ENCODE results near the gene CLIC6. TPM values are rescaled to one million over a fixed set of nuclear protein-coding genes. Genes with fewer than 3 reads are reported as not detected.

Gene CLIC6
- polyA plus RNA-seq, 1 donor (not counting 4 experiments of a cell fraction or from before 2014, with no cell fraction given): not detected

GRCh38 chr21:34670220-34670961 is 1.6 kb downstream of the CLIC6 start:
- Histone ChIP-seq H3K9me3 (ENCODE audit: control insufficient read depth, low read depth, low read length) (no peaks in the 10 kb centered on the region), H3K9me1 (ENCODE audit: control insufficient read depth, extremely low read depth, insufficient read depth, low read length) (no peaks in the 10 kb centered on the region), H3K79me2 (ENCODE audit: control insufficient read depth, insufficient read depth, low read length) (no peaks in the 10 kb centered on the region), H3K27ac (ENCODE audit: control insufficient read depth, insufficient read depth, low read length) (no peak overlapping the region), H3K9ac (ENCODE audit: control insufficient read depth, extremely low read depth, insufficient read depth, low read length) (no peak overlapping the region), H2AFZ (ENCODE audit: control insufficient read depth, low read length) (peak overlapping the region; percentile 63), H3K27me3 (ENCODE audit: control insufficient read depth, extremely low read depth, insufficient read depth, low read length) (peaks cover 74% of the 10 kb centered on the region), H3K4me3 (ENCODE audit: control insufficient read depth in 2 of 3, extremely low read depth in 1 of 3, insufficient read depth in 2 of 3, low read depth in 1 of 3, low read length in 3 of 3) (peak overlapping the region; percentile 22 to 59 (median 34)), H4K20me1 (ENCODE audit: control insufficient read depth, extremely low read depth, insufficient read depth, low read length) (no peaks in the 10 kb centered on the region), H3K4me2 (ENCODE audit: control insufficient read depth, extremely low read depth, insufficient read depth, low read depth, low read length) (peak overlapping the region; percentile 67), H3K36me3 (ENCODE audit: control insufficient read depth in 2 of 2, extremely low read depth in 1 of 2, insufficient read depth in 2 of 2, low read length in 2 of 2) (no peaks in the 10 kb centered on the region), H3K4me1 (ENCODE audit: control insufficient read depth, extremely low read depth, insufficient read depth, low read length) (no peaks in the 10 kb centered on the region)
- TF ChIP-seq EZH2 (IDR thresholded peaks at IDR 0.05; ENCODE audit: low read length) (peak; percentile 100), CTCF (optimal IDR thresholded peaks at IDR 0.05 in 1 of 3, IDR thresholded peaks at IDR 0.05 in 1 of 3, conservative IDR thresholded peaks at IDR 0.05 in 1 of 3; ENCODE audit: extremely low read depth in 1 of 3, insufficient read depth in 2 of 3, low read length in 3 of 3) (no peak)
- no peak for DNase-seq (ENCODE audit: low read depth, low spot score)
- dilution Hi-C loops (cut with MboI; ENCODE audit: extremely low pct_ligation_motif_present, low sequenced_read_pairs): no loop called here
- no peak for FAIRE-seq

GRCh38 chr21:34670962-34671348 is 2.2 kb downstream of the CLIC6 start:
- no peak for DNase-seq (ENCODE audit: low read depth, low spot score)
- FAIRE-seq: peak; percentile 32
- H3K27me3 ChIP-seq (ENCODE audit: control insufficient read depth, extremely low read depth, insufficient read depth, low read length): peaks cover 74% of the 10 kb centered on the region
- peak overlapping the region; percentile 67 for H3K4me2 ChIP-seq (ENCODE audit: control insufficient read depth, extremely low read depth, insufficient read depth, low read depth, low read length)
- no peaks in the 10 kb centered on the region for H3K79me2 ChIP-seq (ENCODE audit: control insufficient read depth, insufficient read depth, low read length)
- H4K20me1 ChIP-seq (ENCODE audit: control insufficient read depth, extremely low read depth, insufficient read depth, low read length): no peaks in the 10 kb centered on the region
- no peak overlapping the region for H3K9ac ChIP-seq (ENCODE audit: control insufficient read depth, extremely low read depth, insufficient read depth, low read length)
- no peaks in the 10 kb centered on the region for H3K4me1 ChIP-seq (ENCODE audit: control insufficient read depth, extremely low read depth, insufficient read depth, low read length)
- H3K9me1 ChIP-seq (ENCODE audit: control insufficient read depth, extremely low read depth, insufficient read depth, low read length): no peaks in the 10 kb centered on the region
- H3K36me3 ChIP-seq (ENCODE audit: control insufficient read depth in 2 of 2, extremely low read depth in 1 of 2, insufficient read depth in 2 of 2, low read length in 2 of 2): no peaks in the 10 kb centered on the region
- H2AFZ ChIP-seq (ENCODE audit: control insufficient read depth, low read length): no peak overlapping the region
- TF ChIP-seq EZH2 (IDR thresholded peaks at IDR 0.05; ENCODE audit: low read length): no peak
- no peaks in the 10 kb centered on the region for H3K9me3 ChIP-seq (ENCODE audit: control insufficient read depth, low read depth, low read length)
- peak overlapping the region in 2 of 3 experiments; percentile 34 to 59 for H3K4me3 ChIP-seq (ENCODE audit: control insufficient read depth in 2 of 3, extremely low read depth in 1 of 3, insufficient read depth in 2 of 3, low read depth in 1 of 3, low read length in 3 of 3)
- no peak overlapping the region for H3K27ac ChIP-seq (ENCODE audit: control insufficient read depth, insufficient read depth, low read length)
- dilution Hi-C loops (cut with MboI; ENCODE audit: extremely low pct_ligation_motif_present, low sequenced_read_pairs): no loop called here

Measured in keratinocyte (primary cell).